Keratinocyte (primary cell): ENCODE data around the gene WDR33. TPM values are rescaled to one million over a fixed set of nuclear protein-coding genes. Genes with fewer than 3 reads are reported as not detected.
"Not testable (repeated sequence)": the region's sequence is repeated elsewhere in the genome, so short reads cannot be mapped to it uniquely, and the experiment has no call there.

Experiments used
- DNase-seq: peaks from one replicate; pipeline ENCODE4 v3.0.0-alpha.2; 2011; ENCODE audit warnings: low read depth, missing footprints, low spot score
- FAIRE-seq: peaks from 2 replicates; lab custom pipeline; 2011; peaks lifted over from hg19 to GRCh38; lab: Jason Lieb, UNC
- H2AFZ ChIP-seq: 2 replicates; pipeline ENCODE4 v1.6.0; 2012; ENCODE audit warnings: low read length, control low read depth, inconsistent platforms; ENCODE audit not compliant: control insufficient read depth
- H3K27ac ChIP-seq: 2 replicates; pipeline ENCODE4 v1.5.1; 2011; ENCODE audit warnings: low read length; ENCODE audit not compliant: control insufficient read depth, insufficient read depth
- H3K27me3 ChIP-seq: 3 replicates; pipeline ENCODE4 v1.6.0; 2011; ENCODE audit warnings: low read length; ENCODE audit not compliant: control insufficient read depth, insufficient read depth; ENCODE audit errors: extremely low read depth
- H3K36me3 ChIP-seq, 2 experiments: 2 replicates in 1 of 2; 3 replicates in 1 of 2; pipeline ENCODE4 v1.5.1; 2011; ENCODE audit warnings: low read length in 2 of 2, mild to moderate bottlenecking in 1 of 2; ENCODE audit not compliant: control insufficient read depth in 2 of 2, insufficient read depth in 2 of 2; ENCODE audit errors: extremely low read depth in 1 of 2
- H3K4me1 ChIP-seq: 3 replicates; pipeline ENCODE4 v1.5.1; 2011; ENCODE audit warnings: low read length; ENCODE audit not compliant: control insufficient read depth, insufficient read depth; ENCODE audit errors: extremely low read depth
- H3K4me2 ChIP-seq: 3 replicates; pipeline ENCODE4 v1.6.0; 2011; ENCODE audit warnings: low read depth, low read length; ENCODE audit not compliant: control insufficient read depth, insufficient read depth; ENCODE audit errors: extremely low read depth
- H3K4me3 ChIP-seq, 3 experiments: fragments of 200-600 bp in 1 of 3; sonication (generic) in 1 of 3; 2 replicates in 2 of 3; 3 replicates in 1 of 3; pipeline ENCODE4 v1.5.1; 2011 to 2016; ENCODE audit warnings: low read length in 3 of 3, mild to moderate bottlenecking in 3 of 3, control low read depth in 2 of 3, inconsistent platforms in 1 of 3, low read depth in 1 of 3, mixed read lengths in 1 of 3, mixed run types in 1 of 3, moderate library complexity in 1 of 3; ENCODE audit not compliant: control insufficient read depth in 2 of 3, insufficient read depth in 2 of 3; ENCODE audit errors: extremely low read depth in 1 of 3
- H3K79me2 ChIP-seq: 2 replicates; pipeline ENCODE4 v1.6.0; 2012; ENCODE audit warnings: low read length; ENCODE audit not compliant: control insufficient read depth, insufficient read depth
- H3K9ac ChIP-seq: 3 replicates; pipeline ENCODE4 v1.6.0; 2011; ENCODE audit warnings: low read length; ENCODE audit not compliant: control insufficient read depth, insufficient read depth; ENCODE audit errors: extremely low read depth
- H3K9me1 ChIP-seq: 3 replicates; pipeline ENCODE4 v1.6.0; 2011; ENCODE audit warnings: low read length; ENCODE audit not compliant: control insufficient read depth, insufficient read depth; ENCODE audit errors: extremely low read depth
- H3K9me3 ChIP-seq: 2 replicates; pipeline ENCODE4 v1.5.1; 2012; ENCODE audit warnings: low read depth, low read length; ENCODE audit not compliant: control insufficient read depth
- H4K20me1 ChIP-seq: 3 replicates; pipeline ENCODE4 v1.6.0; 2011; ENCODE audit warnings: low read length; ENCODE audit not compliant: control insufficient read depth, insufficient read depth; ENCODE audit errors: extremely low read depth
- CTCF ChIP-seq, 3 experiments: IDR thresholded peaks in 1 of 3; conservative IDR thresholded peaks in 1 of 3; optimal IDR thresholded peaks in 1 of 3; 2 replicates in 2 of 3; 3 replicates in 1 of 3; pipeline versions ENCODE3 to v1.5.1; 2011; ENCODE audit warnings: low read length in 3 of 3, mild to moderate bottlenecking in 3 of 3, moderate library complexity in 2 of 3, control low read depth in 1 of 3, inconsistent platforms in 1 of 3; ENCODE audit not compliant: insufficient read depth in 2 of 3; ENCODE audit errors: extremely low read depth in 1 of 3
- EZH2 ChIP-seq: IDR thresholded peaks from one replicate; pipeline ENCODE4 v1.6.1; 2012; ENCODE audit warnings: inconsistent platforms, mild to moderate bottlenecking, low read length, moderate library complexity
- dilution Hi-C: fragments of 300-500 bp; cut with MboI; formaldehyde crosslinking; loops from one replicate; pipeline ENCODE4 v1.7.0; 2020; ENCODE audit warnings: low sequenced_read_pairs; ENCODE audit not compliant: extremely low pct_ligation_motif_present
- polyA plus RNA-seq, 5 experiments: library from polyadenylated mRNA; depleted of rRNA in 3 of 5; stranded (reverse) in 3 of 5; stranded (forward) in 1 of 5; unstranded in 1 of 5; fragments of >200 nt; gene quantifications; 1 replicate in 1 of 5; 2 replicates in 3 of 5; 3 replicates in 1 of 5; pipeline versions ENCODE4 v1.2.1 to v1.2.3, GENCODE V29; 2011 to 2012; ENCODE audit warnings: missing spikeins in 2 of 5, low read depth in 1 of 5, low replicate concordance in 1 of 5

WDR33 gene
- polyA plus RNA-seq, 1 donor (not counting 4 experiments of a cell fraction or from before 2014, with no cell fraction given): 44.5 TPM

GRCh38 chr2:127799926-127800325, 11.0 kb downstream of the WDR33 start:
- Histone ChIP-seq H3K36me3 (peaks cover 0 to 7% of the 10 kb centered on the region in 2 experiments), H4K20me1 (peaks cover 22% of the 10 kb centered on the region), H3K4me3 (no peak overlapping the region), H3K9me1 (no peaks in the 10 kb centered on the region), H3K9ac (no peak overlapping the region), H3K4me2 (no peak overlapping the region), H3K4me1 (no peaks in the 10 kb centered on the region), H3K27ac (no peak overlapping the region), H3K79me2 (peaks cover 99% of the 10 kb centered on the region), H2AFZ (no peak overlapping the region), H3K27me3 (no peaks in the 10 kb centered on the region), H3K9me3 (no peaks in the 10 kb centered on the region)
- TF ChIP-seq CTCF (optimal IDR thresholded peaks at IDR 0.05 in 1 of 3, IDR thresholded peaks at IDR 0.05 in 1 of 3, conservative IDR thresholded peaks at IDR 0.05 in 1 of 3; ENCODE audit: extremely low read depth in 1 of 3, insufficient read depth in 2 of 3, low read length in 3 of 3) (no peak), EZH2 (no peak)
- dilution Hi-C loops: no loop called here
- no peak for FAIRE-seq
- no peak for DNase-seq

- peaks cover 98% of the 10 kb centered on the region for H3K79me2 ChIP-seq
- TF ChIP-seq CTCF (optimal IDR thresholded peaks at IDR 0.05 in 1 of 3, IDR thresholded peaks at IDR 0.05 in 1 of 3, conservative IDR thresholded peaks at IDR 0.05 in 1 of 3; ENCODE audit: extremely low read depth in 1 of 3, insufficient read depth in 2 of 3, low read length in 3 of 3) (no peak), EZH2 (no peak)
- H3K9me1 ChIP-seq: no peaks in the 10 kb centered on the region
- no peak overlapping the region for H3K4me3 ChIP-seq
- no peaks in the 10 kb centered on the region for H3K4me1 ChIP-seq
- peaks cover 0 to 7% of the 10 kb centered on the region in 2 experiments for H3K36me3 ChIP-seq
- H4K20me1 ChIP-seq: peaks cover 18% of the 10 kb centered on the region
- H3K27ac ChIP-seq: no peak overlapping the region
- H3K9me3 ChIP-seq: no peaks in the 10 kb centered on the region
- H3K27me3 ChIP-seq: no peaks in the 10 kb centered on the region
- FAIRE-seq: no peak
- no peak overlapping the region for H2AFZ ChIP-seq
- no peak overlapping the region for H3K9ac ChIP-seq
- dilution Hi-C loops: no loop called here
- no peak overlapping the region for H3K4me2 ChIP-seq
- no peak for DNase-seq
Observed at GRCh38 chr2:127796389-127796788, 14.6 kb downstream of the WDR33 start.

DNA sequence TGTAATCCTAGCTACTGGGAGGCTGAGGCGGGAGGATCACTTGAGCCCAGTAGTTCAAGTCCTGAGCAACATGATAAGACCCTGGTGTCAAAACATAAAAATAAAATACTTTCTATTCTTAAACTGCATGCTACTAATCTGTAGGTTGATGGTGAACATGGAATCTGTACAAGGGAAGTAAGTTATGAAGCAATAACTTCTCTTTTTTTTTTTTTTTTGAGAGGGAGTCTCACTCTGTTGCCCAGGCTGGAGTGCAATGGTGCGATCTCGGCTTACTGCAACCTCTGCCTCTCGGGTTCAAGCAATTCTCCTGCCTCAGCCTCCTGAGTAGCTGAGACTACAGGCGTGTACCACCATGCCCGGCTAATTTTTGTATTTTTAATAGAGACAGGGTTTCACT, 16.1 kb downstream of the WDR33 start:
- H3K9ac ChIP-seq, dilution Hi-C loops, H3K4me2 ChIP-seq, H2AFZ ChIP-seq, H3K27ac ChIP-seq, DNase-seq, H3K4me3 ChIP-seq, H3K27me3 ChIP-seq, H3K4me1 ChIP-seq, FAIRE-seq, H3K9me3 ChIP-seq, H3K36me3 ChIP-seq, H3K9me1 ChIP-seq: not testable (repeated sequence)
- Histone ChIP-seq H3K79me2 (peaks cover 95% of the 10 kb centered on the region), H4K20me1 (peaks cover 14% of the 10 kb centered on the region)
